Endometrial microvascular endothelial cells (primary cell): ENCODE results near the gene FAM180B. TPM values are rescaled to one million over a fixed set of nuclear protein-coding genes. Genes with fewer than 3 reads are reported as not detected.

Source experiments
- in situ Hi-C: cut with HindIII; loops from 2 replicates; pipeline ENCODE4 v1.10.0; 2017; ENCODE audit warnings: low sequenced_read_pairs, low pct_unique_long_range_greater_than_20kb; ENCODE audit errors: inconsistent ontology term
- total RNA-seq: library from RNA; depleted of rRNA; stranded (reverse); fragments of >200 nt; gene quantifications from one replicate; pipeline ENCODE4 v1.2.3, GENCODE V29; 2015; ENCODE audit errors: inconsistent ontology term

The FAM180B gene
- total RNA-seq, 1 donor from 2014 or later, result not detected

DNA sequence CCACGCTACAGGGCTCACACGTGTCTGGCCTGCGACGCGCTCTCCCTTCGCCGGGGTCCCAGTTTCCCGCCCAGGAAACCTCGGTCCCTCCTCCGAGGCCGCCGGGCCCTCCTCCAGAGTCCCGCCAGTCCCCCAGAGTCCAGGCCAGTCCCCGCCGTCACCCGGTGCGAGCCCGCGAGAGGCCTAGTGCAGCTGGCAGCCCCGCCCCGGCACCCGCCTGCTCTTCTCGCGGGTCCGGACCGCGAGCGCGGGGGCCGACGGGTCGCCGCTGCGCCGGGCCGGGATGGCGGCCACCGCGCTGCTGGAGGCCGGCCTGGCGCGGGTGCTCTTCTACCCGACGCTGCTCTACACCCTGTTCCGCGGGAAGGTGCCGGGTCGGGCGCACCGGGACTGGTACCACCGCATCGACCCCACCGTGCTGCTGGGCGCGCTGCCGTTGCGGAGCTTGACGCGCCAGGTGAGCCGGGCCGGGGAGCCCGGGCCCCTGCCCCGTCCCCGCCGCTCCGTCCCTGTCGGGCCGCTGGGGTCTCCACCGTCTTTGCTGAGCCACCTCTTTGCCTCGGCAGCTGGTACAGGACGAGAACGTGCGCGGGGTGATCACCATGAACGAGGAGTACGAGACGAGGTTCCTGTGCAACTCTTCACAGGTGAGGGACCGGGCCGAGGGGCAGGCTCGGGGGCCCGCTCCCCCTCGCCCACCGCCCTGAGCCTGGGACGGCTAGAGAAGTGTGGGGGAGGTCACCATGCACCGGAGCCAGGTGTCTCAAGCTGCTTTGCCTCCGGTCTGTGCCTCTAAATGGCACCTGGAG lies 20.9 kb upstream of the FAM180B start, which contains the start of gene PTPMT1:
Gene PTPMT1 (plus strand): TSS at position 260 of the 809 bp plus-strand sequence. CDS start 24 bp downstream, at position 284.
- in situ Hi-C loops, result no loop called here

DNA sequence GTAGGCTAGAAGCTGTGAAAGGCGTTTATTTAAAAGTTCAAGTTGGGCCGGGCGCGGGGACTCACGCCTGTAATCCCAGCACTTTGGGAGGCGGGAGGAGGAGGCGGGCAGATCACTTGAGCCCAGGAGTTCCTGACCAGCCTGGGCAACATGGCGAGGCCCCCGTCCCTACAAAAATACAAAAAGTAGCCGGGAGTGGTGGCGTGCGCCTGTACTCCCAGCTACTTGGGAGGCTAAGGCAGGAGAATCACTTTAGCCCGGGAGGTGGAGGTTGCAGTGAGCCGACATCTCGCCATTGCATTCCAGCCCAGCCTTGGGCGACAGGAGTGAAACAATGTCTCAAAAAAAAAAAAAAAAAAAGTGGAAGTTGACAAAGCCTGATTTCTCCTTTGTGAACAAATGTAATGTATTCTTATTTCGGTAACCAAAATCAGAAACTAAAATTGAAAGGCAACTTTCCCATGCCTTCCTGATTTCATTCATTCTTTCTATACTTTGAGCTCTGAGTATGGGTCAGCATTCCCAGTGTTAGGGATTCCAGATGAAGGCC lies 20.3 kb upstream of the FAM180B start:
- in situ Hi-C loops, result no loop called here

DNA sequence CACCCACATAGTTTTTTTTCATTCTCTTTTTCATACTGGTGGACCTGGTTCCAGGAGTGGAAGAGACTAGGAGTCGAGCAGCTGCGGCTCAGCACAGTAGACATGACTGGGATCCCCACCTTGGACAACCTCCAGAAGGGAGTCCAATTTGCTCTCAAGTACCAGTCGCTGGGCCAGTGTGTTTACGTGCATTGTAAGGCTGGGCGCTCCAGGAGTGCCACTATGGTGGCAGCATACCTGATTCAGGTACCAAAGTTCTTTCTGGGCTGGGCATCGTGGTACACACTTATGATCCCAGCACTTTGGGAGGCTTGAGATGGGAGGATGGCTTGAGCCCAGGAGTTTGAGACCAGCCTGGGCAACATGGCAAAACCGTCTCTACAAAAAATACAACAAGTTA lies 16.8 kb upstream of the FAM180B start:
- in situ Hi-C loops, result no loop called here

DNA sequence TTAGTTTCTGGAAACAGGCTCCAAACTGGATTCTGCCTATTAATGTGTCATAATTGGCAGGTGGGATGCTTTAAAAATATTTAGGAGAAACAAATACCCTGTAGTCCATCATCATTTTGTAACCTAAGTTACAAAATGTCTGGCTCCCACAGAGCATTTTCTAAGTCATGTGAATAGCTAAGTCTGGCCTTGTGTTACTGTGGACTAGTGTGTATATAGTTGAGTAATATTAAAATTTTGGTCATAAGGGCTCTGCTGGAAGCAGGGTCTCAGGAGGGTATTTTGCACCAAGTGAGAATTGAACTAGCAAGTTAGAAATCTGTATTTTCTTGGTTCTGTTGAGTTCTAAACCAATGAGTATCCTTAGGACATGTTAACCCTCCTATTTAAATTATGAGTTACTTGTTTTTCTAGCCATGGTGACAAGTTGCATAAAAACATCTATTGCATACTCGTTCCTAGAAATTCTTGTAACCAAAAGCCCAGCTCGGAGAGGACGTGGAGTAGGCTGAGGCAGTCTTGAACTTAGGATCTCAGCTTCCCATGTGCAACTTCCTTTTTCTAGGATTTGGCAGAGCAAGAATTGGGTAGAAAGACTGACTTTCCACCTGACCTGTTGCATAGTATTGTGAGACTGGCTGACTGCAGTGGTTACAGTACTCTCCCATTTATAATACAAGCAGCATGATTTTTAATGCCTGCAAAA lies 15.7 kb upstream of the FAM180B start:
- in situ Hi-C loops, result no loop called here

DNA sequence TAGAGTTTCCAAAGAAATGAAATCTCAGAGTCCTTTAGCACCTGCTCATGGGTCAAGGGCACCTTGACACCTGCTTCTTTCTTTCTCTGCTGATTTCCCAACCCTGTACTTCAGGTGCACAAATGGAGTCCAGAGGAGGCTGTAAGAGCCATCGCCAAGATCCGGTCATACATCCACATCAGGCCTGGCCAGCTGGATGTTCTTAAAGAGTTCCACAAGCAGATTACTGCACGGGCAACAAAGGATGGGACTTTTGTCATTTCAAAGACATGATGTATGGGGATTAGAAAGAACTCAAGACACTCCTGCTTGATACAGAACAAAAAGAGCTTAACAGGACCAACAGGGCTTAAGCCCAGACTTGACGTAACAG lies 15.1 kb upstream of the FAM180B start:
- in situ Hi-C loops, result no loop called here

DNA sequence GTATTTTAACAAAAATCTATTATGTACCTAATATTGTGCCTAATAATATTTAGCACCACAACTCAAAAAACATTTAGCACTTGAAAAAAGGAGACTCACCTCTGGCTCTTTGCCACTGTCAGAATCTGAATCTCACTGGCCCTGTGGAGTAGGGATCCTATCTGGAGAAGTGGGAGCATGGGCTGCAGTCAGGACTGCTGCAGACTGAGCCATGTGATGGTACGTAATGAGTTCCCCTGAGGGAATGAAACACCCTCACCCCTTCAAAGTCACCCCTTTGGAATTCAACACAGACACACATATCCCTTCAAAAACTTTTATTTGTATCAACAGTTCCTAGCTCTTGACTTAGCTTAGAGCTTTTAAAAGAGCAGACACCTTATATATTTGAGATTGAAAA lies 14.6 kb upstream of the FAM180B start:
- in situ Hi-C loops, result no loop called here

DNA sequence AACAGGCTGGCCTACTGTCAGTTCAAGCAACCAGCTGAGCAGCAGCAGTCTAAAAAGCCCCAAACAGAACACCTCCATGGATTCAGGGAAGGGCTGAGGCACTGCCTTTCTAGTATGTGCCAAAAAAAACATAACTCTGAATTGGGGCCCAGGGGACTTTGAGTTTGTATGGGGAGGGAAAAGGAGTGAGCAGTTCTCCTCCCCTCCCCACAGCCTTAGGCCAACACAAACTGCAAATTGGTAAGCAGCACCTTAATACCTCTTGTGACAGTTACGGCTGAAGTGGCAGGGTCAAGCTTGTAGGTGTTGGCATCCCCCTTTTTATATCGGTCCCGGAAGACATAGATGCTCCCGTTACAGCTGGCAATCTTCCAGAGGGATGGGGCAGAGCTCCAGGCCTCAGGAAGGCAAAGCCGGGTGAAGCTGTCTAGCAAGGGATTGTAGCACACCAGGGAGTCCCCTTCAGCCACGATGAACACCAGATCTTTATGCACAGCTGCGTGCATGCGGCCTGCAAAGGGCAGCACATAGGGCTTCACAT lies 13.7 kb upstream of the FAM180B start:
- in situ Hi-C loops, result no loop called here

DNA sequence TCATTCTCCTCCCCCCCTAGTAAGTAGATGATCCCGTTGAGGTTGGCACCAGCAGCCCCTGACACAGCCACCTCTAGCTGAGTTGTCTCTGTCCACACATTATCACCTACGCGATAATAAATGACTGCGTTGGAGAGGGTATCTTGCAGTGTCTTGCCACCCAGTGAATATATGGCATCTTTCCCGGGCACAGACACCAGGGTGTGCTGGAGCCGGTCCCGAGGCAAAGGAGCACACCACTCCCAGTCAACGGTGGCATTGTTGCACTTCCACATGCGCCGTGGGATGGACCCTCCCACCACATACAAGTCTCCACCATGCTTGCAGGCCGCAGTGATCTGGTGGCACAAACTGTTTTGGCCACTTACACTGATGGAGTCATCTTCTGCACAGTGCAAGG lies 13.2 kb upstream of the FAM180B start:
- in situ Hi-C loops, result no loop called here

DNA sequence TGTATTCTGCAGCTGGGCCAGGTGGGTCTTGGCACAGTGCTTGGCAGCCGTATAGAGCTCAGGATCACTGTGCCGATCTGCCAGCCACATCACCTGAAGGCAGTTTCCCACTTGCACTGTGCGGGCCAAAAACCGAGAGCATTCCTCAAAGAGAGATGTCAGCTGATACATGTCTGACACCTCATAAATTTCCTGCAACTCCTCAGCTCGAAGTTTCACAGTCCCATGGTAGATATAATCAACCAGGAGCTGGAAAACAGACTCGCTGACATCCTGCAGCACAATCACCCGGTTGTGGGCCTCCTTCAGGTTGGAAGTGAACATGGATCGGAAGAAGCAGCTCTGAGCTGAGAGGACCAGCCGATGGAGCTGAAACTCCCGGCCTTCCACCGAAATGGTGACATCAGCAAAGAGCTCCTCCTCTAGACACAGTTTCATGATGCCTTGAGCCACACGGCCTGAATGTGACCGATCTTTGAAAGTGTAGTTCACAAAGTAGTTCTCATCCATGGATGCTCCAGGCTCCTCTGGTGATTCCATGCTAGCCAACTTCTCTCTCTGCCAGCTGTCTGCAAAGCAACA lies 8.9 kb upstream of the FAM180B start:
- in situ Hi-C loops, result no loop called here

DNA sequence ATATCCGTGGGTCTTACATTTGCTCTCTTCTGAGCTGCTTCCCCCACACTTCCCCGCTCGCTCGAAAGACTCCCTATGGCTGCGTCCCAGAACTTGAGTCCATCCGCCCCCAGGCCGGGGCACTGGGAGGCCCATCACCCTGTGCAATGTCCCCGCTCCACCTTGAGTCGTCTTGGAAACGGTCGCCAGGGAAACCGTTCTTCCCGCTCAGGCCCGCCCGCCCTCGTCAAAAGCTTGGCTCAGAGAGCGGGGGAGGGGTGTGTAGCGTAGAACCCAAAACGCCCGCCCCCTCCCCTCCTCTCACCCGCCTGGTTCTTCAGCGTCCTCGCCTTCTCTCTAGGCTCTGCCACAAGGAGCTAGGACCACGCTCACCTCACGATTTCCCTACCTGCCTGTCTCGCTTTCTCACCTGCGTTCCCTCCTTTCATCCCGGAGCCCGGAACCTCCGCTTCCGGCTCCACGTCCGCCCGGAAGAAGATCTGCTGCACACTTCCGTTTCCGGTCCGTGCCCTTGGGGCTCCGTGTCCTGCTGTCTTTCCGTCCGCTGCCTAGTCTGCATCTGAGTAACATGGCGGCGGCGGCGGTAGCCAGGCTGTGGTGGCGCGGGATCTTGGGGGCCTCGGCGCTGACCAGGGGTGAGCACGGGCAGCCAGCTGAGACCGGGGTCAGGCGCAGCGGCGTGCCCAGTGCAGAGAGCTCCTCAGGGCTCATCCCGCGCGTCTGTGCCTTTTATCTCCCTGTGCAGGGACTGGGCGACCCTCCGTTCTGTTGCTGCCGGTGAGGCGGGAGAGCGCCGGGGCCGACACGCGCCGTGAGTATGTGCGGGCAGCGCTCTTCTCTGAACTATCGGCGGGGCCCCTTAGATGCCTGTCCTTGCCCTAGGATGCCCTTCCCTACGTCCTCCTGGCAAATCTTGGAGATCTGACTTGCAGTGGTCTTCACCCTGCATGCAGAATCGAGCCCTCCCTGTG lies 7.7 kb upstream of the FAM180B start, which contains the start of the genes KBTBD4 and NDUFS3:
Gene KBTBD4 (minus strand): TSS at position 447 of the 971 bp plus-strand sequence. CDS start 19 bp downstream, at position 428.
Gene NDUFS3 (plus strand): TSS at position 551 of the 971 bp plus-strand sequence. CDS start 18 bp downstream, at position 569.
- in situ Hi-C loops, result no loop called here

DNA sequence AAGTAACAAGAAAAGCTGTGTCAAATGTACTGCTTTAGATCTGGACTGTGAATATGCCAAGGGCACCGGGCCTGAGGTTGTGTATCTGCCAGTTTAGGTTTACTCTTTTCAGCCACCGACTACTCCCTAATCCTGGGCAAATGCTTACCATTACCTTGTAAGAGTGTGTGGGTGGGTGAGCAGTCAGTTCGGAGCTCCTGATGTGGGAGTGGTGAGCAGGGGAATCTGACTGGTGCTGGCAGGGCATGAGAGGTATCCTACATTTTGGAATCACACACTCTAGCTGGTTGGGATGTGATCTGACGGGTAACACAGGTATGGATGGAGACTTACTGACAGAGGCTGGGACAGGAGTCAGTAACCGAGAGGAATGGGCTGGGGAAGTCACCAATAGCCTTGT lies 2.6 kb upstream of the FAM180B start:
- in situ Hi-C loops, result no loop called here

DNA sequence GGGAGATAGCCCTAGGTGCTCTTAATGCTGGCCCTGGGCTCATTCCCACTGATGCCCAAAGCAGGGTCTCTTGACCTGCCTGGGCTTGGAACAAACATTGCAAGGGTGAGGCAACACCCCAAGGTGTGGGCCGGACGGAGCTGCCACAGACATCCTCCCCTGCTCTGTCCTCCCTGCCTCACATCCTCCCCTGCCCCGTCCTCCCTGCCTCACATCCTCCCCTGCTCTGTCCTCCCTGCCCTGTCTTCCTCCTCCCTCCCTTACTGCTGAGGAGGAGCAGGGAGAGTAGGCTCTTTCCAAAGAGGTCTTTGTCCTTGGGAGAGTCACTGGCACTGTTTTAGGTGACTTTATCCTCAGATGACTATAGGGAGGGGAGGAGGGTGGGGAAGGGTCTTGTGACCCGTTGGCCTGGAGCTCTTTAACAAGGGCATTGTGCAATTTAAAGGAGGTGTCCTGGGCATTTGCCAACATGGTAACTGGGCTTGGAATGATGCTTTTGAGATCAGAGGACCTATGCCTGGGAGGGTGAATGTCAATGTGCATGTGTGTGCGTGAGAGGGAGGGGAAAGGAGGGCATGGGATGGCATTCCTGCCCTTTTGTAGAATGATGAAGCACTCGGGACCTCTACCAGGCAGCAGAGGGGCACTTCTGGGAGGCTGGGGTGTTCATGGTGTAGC lies 700 bp downstream of the FAM180B start:
- in situ Hi-C loops, result no loop called here

DNA sequence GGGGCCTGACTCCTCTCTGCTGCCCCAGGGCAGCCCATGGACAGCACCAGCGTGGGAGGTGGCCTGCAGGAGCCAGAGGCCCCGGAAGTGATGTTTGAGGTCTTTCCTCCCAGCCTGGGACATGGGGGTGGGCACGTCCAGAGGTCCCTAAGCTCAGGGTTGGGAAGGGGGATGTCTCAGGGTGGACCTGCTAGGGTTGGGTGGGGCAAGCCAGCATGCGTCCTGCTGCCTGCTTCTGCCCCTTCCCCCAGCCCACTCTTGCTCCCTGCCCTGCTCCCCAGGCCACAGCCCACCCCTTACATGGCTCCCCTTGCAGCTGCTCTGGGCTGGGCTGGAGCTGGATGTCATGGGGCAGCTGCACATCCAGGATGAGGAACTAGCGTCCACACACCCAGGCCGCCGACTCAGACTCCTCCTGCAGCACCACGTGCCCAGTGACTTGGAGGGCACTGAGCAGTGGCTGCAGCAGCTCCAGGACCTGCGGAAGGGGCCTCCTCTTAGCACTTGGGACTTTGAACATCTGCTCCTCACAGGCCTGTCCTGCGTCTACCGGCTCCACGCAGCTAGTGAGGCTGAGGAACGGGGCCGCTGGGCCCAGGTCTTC lies 1.3 kb downstream of the FAM180B start:
- in situ Hi-C loops, result no loop called here

DNA sequence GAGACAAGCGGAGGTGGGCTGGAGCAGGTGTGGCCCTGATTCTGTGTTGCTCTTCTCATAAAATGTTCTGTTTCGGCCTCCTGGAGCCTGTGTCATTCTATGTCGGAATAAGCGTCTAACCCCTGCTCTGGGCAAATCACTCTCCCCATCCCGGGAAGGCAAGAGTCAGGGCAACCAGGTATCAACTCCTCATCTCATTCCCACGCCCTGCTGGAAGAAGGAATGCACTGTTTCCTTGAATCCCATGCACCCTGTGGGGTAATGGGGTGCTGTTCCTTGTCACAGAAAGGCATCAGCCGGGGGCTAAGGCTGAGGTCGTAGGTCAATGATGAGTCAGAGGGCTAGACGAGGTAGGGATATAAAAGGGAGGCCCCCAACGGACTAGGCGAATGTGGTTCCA lies 2.6 kb downstream of the FAM180B start:
- in situ Hi-C loops, result no loop called here

DNA sequence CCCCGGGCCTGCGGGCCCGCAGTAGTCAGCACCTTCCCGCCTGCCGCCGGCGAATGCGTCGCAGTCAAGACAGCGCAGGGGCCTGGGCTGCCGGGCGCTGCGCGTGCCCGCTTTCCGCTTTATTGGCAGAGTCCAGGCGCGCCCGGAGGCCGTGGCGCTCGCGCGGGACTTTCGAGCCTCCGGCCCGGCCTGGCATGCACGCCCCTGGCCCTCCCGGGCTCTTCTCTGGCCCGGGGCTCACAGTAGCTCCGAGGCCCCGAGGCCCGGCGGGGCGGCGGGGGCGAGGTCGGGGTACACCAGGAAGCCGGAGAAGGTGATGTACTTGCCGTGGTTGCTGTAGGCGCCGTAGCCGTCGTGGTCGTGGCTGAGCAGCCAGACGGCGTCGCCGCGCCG lies 3.1 kb downstream of the FAM180B start:
- in situ Hi-C loops, result no loop called here

DNA sequence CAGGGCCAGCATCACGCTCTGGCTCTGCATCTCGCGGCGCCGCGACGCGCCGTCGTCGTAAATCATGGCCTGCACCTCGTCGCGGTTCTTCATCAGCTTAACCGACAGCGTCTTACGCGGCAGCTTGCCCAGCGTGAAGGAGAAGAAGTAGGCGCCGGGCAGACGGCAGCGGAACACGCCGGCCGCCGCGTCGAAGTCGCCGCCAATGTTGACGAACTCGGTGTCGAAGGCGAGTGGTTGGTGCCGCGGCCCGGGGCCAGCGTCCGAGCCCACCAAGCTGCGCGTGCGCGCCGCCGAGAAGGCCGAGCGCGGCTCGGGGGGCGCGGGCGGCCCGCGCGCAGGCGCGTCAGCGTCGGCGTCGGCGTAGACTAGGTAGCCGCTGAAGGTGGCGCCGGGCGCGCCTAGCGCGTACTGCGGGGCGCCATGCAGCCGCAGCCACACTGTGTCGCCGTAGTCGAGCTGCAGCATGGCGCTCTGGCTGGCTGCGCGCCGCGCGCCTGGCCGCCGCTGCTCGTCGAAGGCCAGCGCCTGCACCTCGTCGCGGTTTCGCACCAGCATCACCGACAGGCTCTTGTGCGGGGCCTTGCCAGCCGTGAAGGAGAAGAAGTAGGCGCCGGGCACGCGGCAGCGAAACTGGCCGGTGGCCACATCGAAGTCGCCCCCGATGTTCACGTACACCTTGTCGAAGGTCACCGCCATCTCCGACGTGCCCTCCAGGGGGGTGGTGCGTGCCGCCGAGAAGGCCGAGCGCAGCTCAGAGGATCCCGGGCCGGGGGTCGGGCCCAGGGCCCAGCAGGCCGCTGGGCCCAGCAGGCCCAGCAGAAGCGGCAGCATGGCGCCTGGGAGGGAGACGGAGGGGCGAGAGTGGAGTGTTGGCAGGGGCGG lies 3.7 kb downstream of the FAM180B start:
- in situ Hi-C loops, result no loop called here
